ENCODE results near the gene RBL2.

Gene RBL2

GRCh38 chr16:53458635-53459034 lies 24.4 kb downstream of the RBL2 start:
- in situ Hi-C loops (cut with HindIII; ENCODE audit: low pct_unique_long_range_greater_than_20kb, low sequenced_read_pairs), result no loop called here
- no peak for DNase-seq (ENCODE audit: low read depth in 1 of 2, low spot score in 1 of 2)
- TF ChIP-seq JUND (IDR thresholded peaks at IDR 0.05; ENCODE audit: low read depth), result no peak

- no peak for DNase-seq (ENCODE audit: low read depth in 1 of 2, low spot score in 1 of 2)
- in situ Hi-C loops (cut with HindIII; ENCODE audit: low pct_unique_long_range_greater_than_20kb, low sequenced_read_pairs), result no loop called here
- TF ChIP-seq JUND (IDR thresholded peaks at IDR 0.05; ENCODE audit: low read depth), result no peak
Observed at GRCh38 chr16:53465606-53466280, 31.5 kb downstream of the RBL2 start.

GRCh38 chr16:53476867-53477266 lies 42.6 kb downstream of the RBL2 start:
- no peak for TF ChIP-seq JUND (IDR thresholded peaks at IDR 0.05; ENCODE audit: low read depth)
- no peak for DNase-seq (ENCODE audit: low read depth in 1 of 2, low spot score in 1 of 2)
- in situ Hi-C loops (cut with HindIII; ENCODE audit: low pct_unique_long_range_greater_than_20kb, low sequenced_read_pairs), result no loop called here

GRCh38 chr16:53478965-53479364 lies 44.7 kb downstream of the RBL2 start:
- in situ Hi-C loops (cut with HindIII; ENCODE audit: low pct_unique_long_range_greater_than_20kb, low sequenced_read_pairs), result no loop called here
- no peak for DNase-seq (ENCODE audit: low read depth in 1 of 2, low spot score in 1 of 2)
- no peak for TF ChIP-seq JUND (IDR thresholded peaks at IDR 0.05; ENCODE audit: low read depth)

- in situ Hi-C loops (cut with HindIII; ENCODE audit: low pct_unique_long_range_greater_than_20kb, low sequenced_read_pairs), result no loop called here
- no peak for DNase-seq (ENCODE audit: low read depth in 1 of 2, low spot score in 1 of 2)
- TF ChIP-seq JUND (IDR thresholded peaks at IDR 0.05; ENCODE audit: low read depth), result no peak
Observed at GRCh38 chr16:53480394-53480793, 46.1 kb downstream of the RBL2 start.

- no peak for TF ChIP-seq JUND (IDR thresholded peaks at IDR 0.05; ENCODE audit: low read depth)
- DNase-seq (ENCODE audit: low read depth in 1 of 2, low spot score in 1 of 2), result no peak
- in situ Hi-C loops (cut with HindIII; ENCODE audit: low pct_unique_long_range_greater_than_20kb, low sequenced_read_pairs), result no loop called here
Observed at GRCh38 chr16:53482123-53482522, 47.9 kb downstream of the RBL2 start.

GRCh38 chr16:53484542-53484941 lies 50.3 kb downstream of the RBL2 start:
- no peak for DNase-seq (ENCODE audit: low read depth in 1 of 2, low spot score in 1 of 2)
- in situ Hi-C loops (cut with HindIII; ENCODE audit: low pct_unique_long_range_greater_than_20kb, low sequenced_read_pairs), result no loop called here
- no peak for TF ChIP-seq JUND (IDR thresholded peaks at IDR 0.05; ENCODE audit: low read depth)

- in situ Hi-C loops (cut with HindIII; ENCODE audit: low pct_unique_long_range_greater_than_20kb, low sequenced_read_pairs), result no loop called here
- no peak for DNase-seq (ENCODE audit: low read depth in 1 of 2, low spot score in 1 of 2)
- TF ChIP-seq JUND (IDR thresholded peaks at IDR 0.05; ENCODE audit: low read depth), result no peak
Observed at GRCh38 chr16:53486230-53486629, 52.0 kb downstream of the RBL2 start.

- in situ Hi-C loops (cut with HindIII; ENCODE audit: low pct_unique_long_range_greater_than_20kb, low sequenced_read_pairs), result no loop called here
- no peak for TF ChIP-seq JUND (IDR thresholded peaks at IDR 0.05; ENCODE audit: low read depth)
Observed at GRCh38 chr16:53489755-53490154, 55.5 kb downstream of the RBL2 start.

GRCh38 chr16:53492503-53492902 lies 58.2 kb downstream of the RBL2 start:
- in situ Hi-C loops (cut with HindIII; ENCODE audit: low pct_unique_long_range_greater_than_20kb, low sequenced_read_pairs), result no loop called here
- no peak for TF ChIP-seq JUND (IDR thresholded peaks at IDR 0.05; ENCODE audit: low read depth)
- no peak for DNase-seq (ENCODE audit: low read depth in 1 of 2, low spot score in 1 of 2)

More at GRCh38 chr16:53489755-53490154, 55.5 kb downstream of the RBL2 start:
- DNase-seq (ENCODE audit: low read depth in 1 of 2, low spot score in 1 of 2), result no peak

- in situ Hi-C loops (cut with HindIII; ENCODE audit: low pct_unique_long_range_greater_than_20kb, low sequenced_read_pairs), result no loop called here
- TF ChIP-seq JUND (IDR thresholded peaks at IDR 0.05; ENCODE audit: low read depth), result no peak
- DNase-seq (ENCODE audit: low read depth in 1 of 2, low spot score in 1 of 2), result no peak
Observed at GRCh38 chr16:53494636-53495035, 60.4 kb downstream of the RBL2 start.

- DNase-seq (ENCODE audit: low read depth in 1 of 2, low spot score in 1 of 2), result no peak
- in situ Hi-C loops (cut with HindIII; ENCODE audit: low pct_unique_long_range_greater_than_20kb, low sequenced_read_pairs), result no loop called here
- no peak for TF ChIP-seq JUND (IDR thresholded peaks at IDR 0.05; ENCODE audit: low read depth)
Observed at GRCh38 chr16:53495325-53495724, 61.1 kb downstream of the RBL2 start.

- in situ Hi-C loops (cut with HindIII; ENCODE audit: low pct_unique_long_range_greater_than_20kb, low sequenced_read_pairs), result no loop called here
- DNase-seq (ENCODE audit: low read depth in 1 of 2, low spot score in 1 of 2), result no peak
- no peak for TF ChIP-seq JUND (IDR thresholded peaks at IDR 0.05; ENCODE audit: low read depth)
Observed at GRCh38 chr16:53498984-53499383, 64.7 kb downstream of the RBL2 start.

Data from T47D (cell line).